DOHH2 (cell line): ENCODE results near the gene SMIM10L1.

Experiments
- CTCF ChIP-seq: fragments of 200-600 bp; sonication (generic); IDR thresholded peaks from one replicate; pipeline ENCODE4 v1.5.1; 2014; ENCODE audit warnings: antibody characterized with exemption, mild to moderate bottlenecking, low read depth, low read length; ENCODE audit not compliant: poor library complexity, severe bottlenecking
- EZH2phosphoT487 ChIP-seq: fragments of 200-600 bp; sonication (generic); IDR thresholded peaks from 2 replicates; pipeline ENCODE4 v1.6.1; 2017; ENCODE audit warnings: borderline replicate concordance, mild to moderate bottlenecking, antibody characterized with exemption, low read length, moderate library complexity, mixed read lengths

GRCh38 chr12:11130382-11130781 is 40.6 kb upstream of the SMIM10L1 start:
- TF ChIP-seq EZH2phosphoT487: no peak
- no peak for TF ChIP-seq CTCF
